Measurements from ENCODE around the gene SMU1.

The SMU1 gene

GRCh38 chr9:33108472-33108871, 32.0 kb upstream of the SMU1 start:
- no peak overlapping the region for H3K4me3 ChIP-seq (ENCODE audit: insufficient read depth, low read length, poor library complexity, severe bottlenecking)
- no peaks in the 10 kb centered on the region for H4K20me1 ChIP-seq (ENCODE audit: low read depth, low read length)
- H3K27me3 ChIP-seq (ENCODE audit: low read length) = no peaks in the 10 kb centered on the region
- H2AFZ ChIP-seq (ENCODE audit: low read depth, low read length, severe bottlenecking) = no peak overlapping the region
- no peaks in the 10 kb centered on the region for H3K9me2 ChIP-seq (replicated peaks; ENCODE audit: insufficient read depth, low read length)
- H3K4me2 ChIP-seq (ENCODE audit: low read depth, low read length, poor library complexity, severe bottlenecking) = no peak overlapping the region
- H3K36me3 ChIP-seq (ENCODE audit: low read length) = no peaks in the 10 kb centered on the region
- TF ChIP-seq CTCF (IDR thresholded peaks at IDR 0.05; ENCODE audit: insufficient read depth, low read length, poor library complexity, severe bottlenecking) = no peak
- no peak for TF ChIP-seq EZH2phosphoT487 (conservative IDR thresholded peaks at IDR 0.05; ENCODE audit: low read length)
- H3F3A ChIP-seq (ENCODE audit: insufficient read depth) = no peaks in the 10 kb centered on the region
- no peak overlapping the region for H3K27ac ChIP-seq (ENCODE audit: low read depth, low read length)
- no peaks in the 10 kb centered on the region for H3K79me2 ChIP-seq (ENCODE audit: insufficient read depth, low read length)
- H3K9me3 ChIP-seq (ENCODE audit: insufficient read depth, low read length) = no peaks in the 10 kb centered on the region
- H3K9ac ChIP-seq (ENCODE audit: low read length) = no peak overlapping the region

GRCh38 chr9:33107762-33108161, 31.3 kb upstream of the SMU1 start:
- Histone ChIP-seq H3K9ac (ENCODE audit: low read length) (no peak overlapping the region), H3K9me2 (replicated peaks; ENCODE audit: insufficient read depth, low read length) (no peaks in the 10 kb centered on the region), H2AFZ (ENCODE audit: low read depth, low read length, severe bottlenecking) (no peak overlapping the region), H4K20me1 (ENCODE audit: low read depth, low read length) (no peaks in the 10 kb centered on the region), H3K27me3 (ENCODE audit: low read length) (no peaks in the 10 kb centered on the region), H3K36me3 (ENCODE audit: low read length) (no peaks in the 10 kb centered on the region), H3F3A (ENCODE audit: insufficient read depth) (no peaks in the 10 kb centered on the region), H3K4me2 (ENCODE audit: low read depth, low read length, poor library complexity, severe bottlenecking) (no peak overlapping the region), H3K27ac (ENCODE audit: low read depth, low read length) (no peak overlapping the region), H3K79me2 (ENCODE audit: insufficient read depth, low read length) (no peaks in the 10 kb centered on the region), H3K4me3 (ENCODE audit: insufficient read depth, low read length, poor library complexity, severe bottlenecking) (no peak overlapping the region), H3K9me3 (ENCODE audit: insufficient read depth, low read length) (no peaks in the 10 kb centered on the region)
- TF ChIP-seq EZH2phosphoT487 (conservative IDR thresholded peaks at IDR 0.05; ENCODE audit: low read length) (no peak), CTCF (IDR thresholded peaks at IDR 0.05; ENCODE audit: insufficient read depth, low read length, poor library complexity, severe bottlenecking) (no peak)

- no peaks in the 10 kb centered on the region for H3K9me2 ChIP-seq (replicated peaks; ENCODE audit: insufficient read depth, low read length)
- no peaks in the 10 kb centered on the region for H3K79me2 ChIP-seq (ENCODE audit: insufficient read depth, low read length)
- H3K27ac ChIP-seq (ENCODE audit: low read depth, low read length) = no peak overlapping the region
- no peaks in the 10 kb centered on the region for H3F3A ChIP-seq (ENCODE audit: insufficient read depth)
- TF ChIP-seq EZH2phosphoT487 (conservative IDR thresholded peaks at IDR 0.05; ENCODE audit: low read length) = no peak
- TF ChIP-seq CTCF (IDR thresholded peaks at IDR 0.05; ENCODE audit: insufficient read depth, low read length, poor library complexity, severe bottlenecking) = no peak
- no peak overlapping the region for H2AFZ ChIP-seq (ENCODE audit: low read depth, low read length, severe bottlenecking)
- H4K20me1 ChIP-seq (ENCODE audit: low read depth, low read length) = no peaks in the 10 kb centered on the region
- H3K9ac ChIP-seq (ENCODE audit: low read length) = no peak overlapping the region
- no peaks in the 10 kb centered on the region for H3K27me3 ChIP-seq (ENCODE audit: low read length)
- no peaks in the 10 kb centered on the region for H3K36me3 ChIP-seq (ENCODE audit: low read length)
- no peaks in the 10 kb centered on the region for H3K9me3 ChIP-seq (ENCODE audit: insufficient read depth, low read length)
- no peak overlapping the region for H3K4me2 ChIP-seq (ENCODE audit: low read depth, low read length, poor library complexity, severe bottlenecking)
- H3K4me3 ChIP-seq (ENCODE audit: insufficient read depth, low read length, poor library complexity, severe bottlenecking) = no peak overlapping the region
Measured at GRCh38 chr9:33106827-33107621, 30.6 kb upstream of the SMU1 start.

Data from SU-DHL-6 (cell line).